A673 (cell line): ENCODE results near the gene ENAH.

ENCODE experiments used
- CTCF ChIP-seq: fragments of 300-800, 200-600 bp; sonication (generic); conservative IDR thresholded peaks from 2 replicates; pipeline ENCODE4 v1.5.1; 2017; ENCODE audit warnings: low read depth, mild to moderate bottlenecking, antibody characterized with exemption, low read length, moderate library complexity, mixed read lengths
- EZH2 ChIP-seq: fragments of 200-600 bp; sonication (generic); IDR thresholded peaks from 2 replicates; pipeline ENCODE4 v1.6.1; 2017; ENCODE audit warnings: borderline replicate concordance, low read depth, mild to moderate bottlenecking, mixed read lengths, antibody characterized with exemption, low read length; ENCODE audit not compliant: poor library complexity, severe bottlenecking

GRCh38 chr1:225477296-225477911 is 175.5 kb downstream of the ENAH start:
- TF ChIP-seq CTCF, result no peak
- TF ChIP-seq EZH2, result no peak
